EL (cell line): ENCODE measurements around the gene SFTA2.

Experiments used
- DNase-seq: peaks from one replicate; pipeline ENCODE4 v3.0.0-alpha.2; 2016

The SFTA2 gene

DNA sequence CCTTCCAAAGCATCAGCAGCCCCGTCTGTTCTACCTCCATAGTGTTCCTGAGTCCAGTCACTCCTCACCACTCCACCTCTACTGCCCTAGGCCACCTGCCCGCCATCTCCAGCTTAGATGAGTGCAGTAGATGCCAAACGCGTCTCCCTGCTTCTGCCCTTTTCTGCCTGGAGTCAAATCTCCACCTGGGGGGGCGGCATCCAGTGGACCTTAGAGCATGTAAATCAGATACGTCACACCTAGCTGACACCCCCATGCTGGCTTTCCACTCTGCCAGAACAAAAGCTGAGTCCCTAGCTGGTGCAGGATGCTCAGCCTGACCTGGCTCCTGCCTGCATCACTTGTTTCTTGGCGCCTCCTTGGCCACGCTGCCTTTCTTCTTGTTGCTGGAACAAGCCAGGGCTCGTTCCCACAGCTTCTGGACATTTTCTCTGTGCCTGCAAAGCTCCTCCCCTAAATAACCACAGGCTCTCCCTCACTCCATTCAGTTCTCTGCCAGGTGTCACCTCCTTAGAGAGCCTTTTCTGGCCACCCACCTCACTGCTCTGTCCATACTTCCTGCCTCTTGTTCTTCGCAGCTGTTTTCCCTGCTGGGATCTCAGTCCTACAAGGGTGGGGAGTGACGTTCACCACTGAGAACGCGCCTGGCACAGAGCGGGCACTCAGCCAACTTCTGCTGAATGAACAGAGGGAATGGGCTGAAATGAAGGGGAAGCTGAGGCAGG, 41.9 kb downstream of the SFTA2 start:
- DNase-seq, result no peak

DNA sequence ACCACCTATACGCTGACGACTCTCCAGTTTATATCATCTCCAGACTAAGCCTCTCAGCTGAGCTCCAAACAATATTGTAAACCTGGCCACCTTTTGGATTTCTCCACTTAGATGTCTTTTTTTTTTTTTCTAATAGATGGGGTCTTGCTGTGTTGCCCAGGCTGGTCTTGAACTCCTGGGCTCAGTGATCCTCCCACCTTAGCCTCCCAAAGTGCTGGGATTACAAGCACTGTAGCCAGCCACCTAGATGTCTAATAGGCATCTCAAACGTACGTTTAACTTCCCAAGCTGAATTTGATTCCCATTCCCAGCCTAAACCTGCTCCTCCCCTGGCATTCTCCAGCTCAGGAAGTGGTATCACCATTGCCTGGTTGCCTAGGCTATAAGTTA, 42.5 kb downstream of the SFTA2 start:
- no peak for DNase-seq

DNA sequence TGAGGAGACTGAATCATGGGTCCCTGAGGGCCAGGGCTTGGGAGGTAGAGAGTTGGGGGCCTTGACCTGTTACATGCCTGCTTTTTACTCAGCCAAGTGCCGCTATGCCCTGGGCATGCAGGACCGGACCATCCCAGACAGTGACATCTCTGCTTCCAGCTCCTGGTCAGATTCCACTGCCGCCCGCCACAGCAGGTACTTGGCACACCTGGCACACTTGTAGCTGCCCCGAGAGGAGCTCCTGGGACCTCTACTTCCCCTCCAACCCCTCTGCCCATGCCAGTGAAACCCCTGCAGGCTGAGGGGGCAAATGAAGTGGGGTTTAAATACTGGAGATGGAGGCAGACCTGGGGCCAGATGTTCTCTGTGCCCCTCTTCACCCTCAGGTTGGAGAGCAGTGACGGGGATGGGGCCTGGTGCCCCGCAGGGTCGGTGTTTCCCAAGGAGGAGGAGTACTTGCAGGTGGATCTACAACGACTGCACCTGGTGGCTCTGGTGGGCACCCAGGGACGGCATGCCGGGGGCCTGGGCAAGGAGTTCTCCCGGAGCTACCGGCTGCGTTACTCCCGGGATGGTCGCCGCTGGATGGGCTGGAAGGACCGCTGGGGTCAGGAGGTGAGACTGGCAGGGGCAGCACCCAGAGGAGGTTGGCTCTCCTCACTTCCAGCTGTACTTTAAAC, 43.0 kb downstream of the SFTA2 start:
- DNase-seq, result no peak

DNA sequence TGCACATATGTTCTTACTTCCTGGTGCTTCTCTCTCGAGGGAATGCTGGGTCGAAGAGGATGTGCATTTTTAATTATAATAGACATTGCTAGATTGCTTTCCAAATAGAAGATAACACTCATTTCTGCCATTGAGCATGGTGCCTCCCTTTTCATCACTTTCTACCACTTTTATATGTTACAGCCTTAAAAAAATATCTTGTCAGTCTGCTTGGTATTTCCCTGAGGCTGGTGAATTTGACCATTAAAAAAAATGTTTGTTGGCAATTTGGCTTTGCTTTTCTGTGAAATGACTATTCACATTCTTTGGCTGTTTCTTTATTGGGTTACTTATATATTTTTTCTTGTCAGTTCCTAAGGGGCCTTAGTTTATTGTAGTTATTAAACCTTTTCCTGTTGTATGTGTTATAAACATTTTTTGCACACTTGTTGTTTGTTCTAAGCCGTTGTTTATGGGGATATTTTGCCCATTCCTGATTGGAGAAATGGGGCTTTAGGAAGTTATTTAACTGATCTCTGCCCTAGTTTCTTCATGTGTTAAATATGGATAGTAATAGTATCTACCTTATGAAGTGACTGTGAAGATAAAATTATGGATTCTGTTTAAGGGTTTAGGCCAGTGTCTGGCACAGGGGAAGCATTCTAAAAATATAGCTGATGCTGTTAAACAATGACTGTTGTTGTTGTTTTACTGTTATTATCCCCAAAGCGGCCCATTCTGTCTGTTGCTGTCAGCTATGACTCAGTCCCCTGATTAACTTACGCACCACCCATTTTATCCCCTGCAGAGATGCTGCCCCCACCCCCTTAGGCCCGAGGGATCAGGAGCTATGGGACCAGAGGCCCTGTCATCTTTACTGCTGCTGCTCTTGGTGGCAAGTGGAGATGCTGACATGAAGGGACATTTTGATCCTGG, 43.8 kb downstream of the SFTA2 start:
- peak; percentile 82 for DNase-seq

DNA sequence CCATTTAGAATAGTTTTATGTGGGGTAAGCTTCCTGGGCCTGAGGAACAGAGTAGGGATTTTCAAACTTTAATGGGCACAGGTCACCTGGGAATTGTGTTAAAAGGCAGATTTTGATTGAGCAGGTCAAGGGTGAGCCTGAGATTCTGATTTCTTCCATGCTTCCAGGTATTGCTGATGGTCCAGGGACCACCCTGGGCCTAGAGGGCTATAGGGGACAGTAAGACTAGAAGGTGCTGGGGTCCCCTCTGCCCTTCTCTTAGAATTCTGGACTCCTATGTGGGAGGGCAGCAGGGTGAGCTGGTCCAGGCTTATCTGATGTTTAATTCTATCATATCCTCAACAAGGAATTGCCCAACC, 45.1 kb downstream of the SFTA2 start:
- no peak for DNase-seq

DNA sequence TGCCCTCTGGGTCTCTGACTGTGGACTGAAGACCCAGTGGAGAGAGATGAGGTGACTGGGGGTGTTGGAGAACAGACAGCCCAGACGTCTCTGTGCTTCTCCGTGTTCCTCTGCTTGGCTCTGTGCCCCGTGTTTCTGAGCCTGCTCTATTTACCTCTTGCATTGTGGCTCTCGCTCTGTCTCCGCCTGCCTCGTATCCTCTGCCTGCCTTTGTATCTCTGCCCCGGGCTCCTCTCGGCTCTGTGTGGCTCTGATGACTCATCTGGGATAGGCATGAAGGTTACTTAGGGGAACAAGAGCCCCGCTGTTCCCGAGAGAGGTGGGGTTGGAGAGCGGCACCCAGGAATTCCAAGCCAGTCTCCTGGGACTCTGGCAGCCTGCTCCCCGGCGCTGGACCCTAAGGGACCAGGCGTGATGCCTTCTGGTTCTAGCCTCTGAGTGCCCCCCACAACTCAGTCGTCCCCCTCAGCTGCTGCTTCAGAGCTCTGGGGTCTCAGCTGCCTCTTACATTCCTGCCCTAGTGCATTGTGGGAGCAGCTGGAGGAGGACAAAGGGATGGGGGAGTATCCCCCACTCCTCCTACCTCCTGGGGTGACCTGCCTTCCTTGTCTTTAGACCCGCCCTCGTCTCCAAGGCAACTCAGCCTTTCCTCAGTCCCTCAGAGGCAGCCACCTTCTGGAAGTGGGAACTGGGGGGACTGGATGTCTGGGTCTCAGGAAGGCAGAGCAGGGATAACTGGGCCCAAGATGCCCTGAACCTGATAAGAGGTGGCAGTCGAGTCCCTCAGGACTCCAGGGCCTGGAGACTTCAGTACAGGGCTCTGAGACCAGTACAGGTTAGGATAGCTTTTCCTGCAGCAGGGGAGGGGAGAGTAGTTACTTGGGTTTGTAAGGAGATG, 45.7 kb downstream of the SFTA2 start:
- DNase-seq, result peak; percentile 95

DNA sequence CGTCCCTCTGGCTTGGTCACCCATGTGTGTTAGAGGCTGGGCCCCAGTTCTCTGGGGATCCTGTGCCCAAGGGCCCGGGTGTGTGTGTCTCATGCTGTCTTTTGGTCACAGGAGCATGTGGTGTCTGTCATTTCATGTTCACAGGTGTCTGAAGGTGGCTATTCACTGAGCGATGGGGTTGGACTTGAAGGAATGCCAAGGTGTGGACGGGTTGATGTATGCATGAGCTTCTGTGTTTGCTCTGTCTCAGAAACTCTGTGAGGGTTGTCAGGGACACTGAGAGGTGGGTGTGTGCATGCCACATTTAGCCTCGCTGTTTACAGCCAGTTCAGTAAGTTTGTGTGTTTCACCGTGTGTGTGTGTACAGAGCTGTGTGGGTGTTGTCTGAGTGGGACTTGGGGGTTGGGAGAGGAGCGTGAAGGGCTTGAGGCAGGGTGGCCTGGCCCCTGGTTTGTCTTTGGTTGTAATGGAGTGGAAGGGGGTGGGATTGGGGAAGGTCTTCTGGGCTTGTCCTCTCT, 46.4 kb downstream of the SFTA2 start:
- DNase-seq, result no peak

DNA sequence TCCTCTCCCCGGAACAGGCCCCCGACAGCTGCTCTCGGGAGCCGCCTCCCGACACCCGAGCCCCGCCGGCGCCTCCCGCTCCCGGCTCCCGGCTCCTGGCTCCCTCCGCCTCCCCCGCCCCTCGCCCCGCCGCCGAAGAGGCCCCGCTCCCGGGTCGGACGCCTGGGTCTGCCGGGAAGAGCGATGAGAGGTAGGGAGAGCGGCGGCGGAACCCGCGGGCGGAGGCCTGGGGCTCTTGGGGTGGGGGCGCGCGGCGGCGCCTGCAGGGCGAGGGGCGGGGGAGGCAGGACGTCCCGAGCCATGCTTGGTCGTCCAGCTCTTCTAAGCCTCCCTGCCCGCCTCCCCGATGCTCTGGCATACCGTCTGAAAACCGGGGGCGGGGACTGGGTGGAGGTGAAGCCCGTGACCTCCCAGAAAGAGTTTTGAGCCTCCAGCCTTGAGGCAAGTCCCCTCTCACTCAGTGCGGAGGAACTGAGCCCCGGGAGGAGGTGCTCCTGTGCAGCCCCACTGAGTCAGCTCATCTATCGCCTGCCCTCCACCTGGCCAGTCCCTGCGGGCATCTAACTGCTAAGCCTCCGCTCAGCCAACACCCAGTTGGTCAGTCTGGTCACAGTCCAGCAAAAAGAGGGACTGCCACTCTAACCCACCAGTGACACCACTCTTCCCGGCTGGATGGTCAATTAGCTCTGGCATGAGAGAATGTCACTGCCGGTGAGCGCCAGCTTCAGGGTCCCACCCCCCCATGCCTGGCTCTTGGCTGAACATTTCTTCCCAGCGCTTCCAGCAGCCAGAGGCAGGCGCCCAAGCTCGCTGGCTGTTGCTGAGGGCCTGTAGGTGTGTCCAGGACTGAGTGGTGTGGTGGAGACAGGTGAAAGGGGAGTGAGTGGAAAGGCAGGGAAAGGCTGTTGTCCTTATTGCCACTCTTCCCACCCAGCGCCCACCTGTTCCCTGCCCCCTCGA, 47.2 kb downstream of the SFTA2 start:
- peak; percentile 75 for DNase-seq

DNA sequence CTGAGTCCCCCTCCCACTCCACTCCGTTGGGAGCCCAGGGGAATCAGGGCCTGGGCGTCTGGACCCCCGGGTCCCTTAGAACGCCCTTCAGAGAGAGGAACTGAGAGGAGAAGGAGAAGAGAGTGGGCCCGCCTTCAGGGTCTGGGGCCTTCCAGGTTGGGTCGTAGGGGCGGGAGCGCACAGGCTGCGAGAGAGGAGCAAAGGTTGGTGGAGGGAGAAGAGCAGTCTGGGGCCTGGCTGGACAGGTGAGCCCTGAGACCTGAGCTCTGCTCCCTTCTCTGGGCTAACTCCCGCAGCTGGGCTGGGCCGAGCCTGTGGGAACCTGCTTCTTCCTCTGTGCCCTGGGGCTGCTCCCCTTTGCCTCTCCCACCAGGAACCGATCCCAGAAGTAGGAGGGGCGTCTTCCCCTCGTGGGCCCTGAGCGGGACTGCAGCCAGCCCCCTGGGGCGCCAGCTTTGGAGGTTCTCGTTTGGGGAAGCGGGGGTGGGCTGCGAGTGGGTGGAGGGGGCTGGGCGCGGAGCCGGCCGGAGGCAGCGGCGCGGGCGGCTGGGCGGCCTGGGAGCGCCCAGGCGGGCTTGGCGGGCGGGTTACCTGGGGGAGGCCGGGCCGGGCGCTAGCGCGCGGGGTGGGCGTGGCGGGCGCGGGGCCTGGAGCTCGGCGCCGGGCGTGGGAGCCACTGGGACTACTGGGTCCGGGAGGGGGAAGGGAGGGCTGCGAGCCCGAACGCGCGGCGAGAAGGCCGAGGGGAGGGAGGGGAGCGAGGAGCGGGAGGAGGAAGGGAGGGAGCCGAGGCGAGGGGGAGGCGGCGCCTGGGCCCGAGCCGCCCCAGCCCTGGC, 48.1 kb downstream of the SFTA2 start, which contains the start of gene DDR1:
Gene DDR1, plus strand, starts transcription at position 835 of the 836 bp plus-strand sequence. CDS start 4,211 bp downstream, outside the sequence.
- peak; percentile 73 for DNase-seq

DNA sequence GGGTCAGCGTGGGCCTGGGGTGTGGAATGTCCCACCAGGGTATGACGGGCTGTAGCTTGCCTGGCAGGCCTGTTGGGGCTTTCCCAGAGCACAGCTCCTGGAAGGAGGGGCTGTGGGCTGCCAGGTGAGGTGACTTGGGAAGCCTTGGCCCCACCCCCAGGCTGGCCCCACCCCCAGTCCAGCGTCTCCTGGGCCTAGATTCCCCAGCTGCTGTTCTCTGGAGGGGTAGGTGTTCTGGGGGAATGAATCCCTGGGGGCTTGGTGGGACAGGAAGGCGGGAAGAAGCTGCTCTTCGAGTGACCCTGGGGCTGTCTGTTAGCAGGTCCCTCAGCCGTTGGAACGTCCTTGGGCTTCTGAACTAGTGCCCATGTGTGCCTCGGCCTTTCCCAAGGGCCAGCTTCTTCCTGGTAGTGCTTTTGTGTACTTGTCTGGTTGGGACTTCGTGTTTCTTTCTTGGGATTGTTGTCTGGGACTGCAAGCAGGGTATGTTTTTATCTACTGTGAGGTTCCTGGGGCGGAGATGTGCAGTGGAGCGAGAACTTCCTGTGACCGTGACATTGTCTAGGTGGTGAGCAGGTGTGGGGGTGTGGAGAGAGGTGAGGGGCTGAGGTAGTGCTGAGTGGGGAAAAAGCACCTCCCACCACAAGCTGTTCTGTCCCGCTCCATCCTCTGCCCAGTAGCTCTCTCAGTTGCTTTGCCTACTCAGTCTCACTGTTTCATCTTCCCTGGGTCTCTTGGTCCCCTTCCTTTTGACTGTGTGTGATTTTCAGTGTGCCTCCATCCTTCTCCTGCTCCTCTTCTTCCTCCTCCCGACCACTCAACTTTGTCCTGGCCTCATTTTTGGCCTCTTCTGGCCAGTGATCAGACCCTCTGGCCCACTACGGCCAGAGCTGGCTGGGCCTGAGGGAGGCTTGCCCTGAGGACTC, 48.9 kb downstream of the SFTA2 start:
- no peak for DNase-seq

DNA sequence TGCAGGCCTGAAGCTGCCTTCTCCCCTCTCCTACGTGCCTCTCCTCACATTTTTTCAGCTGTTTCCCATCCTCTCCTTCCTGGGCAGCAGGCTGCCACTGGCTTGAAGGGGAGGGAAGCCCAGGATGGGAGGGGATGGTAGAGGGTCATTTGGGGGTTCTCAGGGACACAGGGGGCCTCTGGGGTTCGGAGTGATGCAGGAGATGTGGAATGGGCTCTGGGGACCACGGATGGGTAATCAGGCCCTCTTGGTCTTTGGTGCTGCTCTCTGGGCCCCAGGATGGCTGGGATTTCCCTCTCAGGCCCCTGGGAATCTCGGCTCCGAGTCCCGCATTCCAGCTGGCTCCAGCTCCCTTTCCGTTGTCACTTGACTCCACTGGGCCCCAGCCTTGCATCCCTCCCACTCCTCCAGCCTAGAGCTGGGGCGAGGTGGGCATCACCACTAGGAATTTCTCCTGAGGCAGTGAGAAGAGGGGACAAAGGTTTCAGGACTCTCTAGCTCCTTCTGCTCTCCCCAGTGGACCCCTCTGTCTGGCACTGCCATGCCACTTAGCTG, 49.7 kb downstream of the SFTA2 start:
- DNase-seq, result no peak

DNA sequence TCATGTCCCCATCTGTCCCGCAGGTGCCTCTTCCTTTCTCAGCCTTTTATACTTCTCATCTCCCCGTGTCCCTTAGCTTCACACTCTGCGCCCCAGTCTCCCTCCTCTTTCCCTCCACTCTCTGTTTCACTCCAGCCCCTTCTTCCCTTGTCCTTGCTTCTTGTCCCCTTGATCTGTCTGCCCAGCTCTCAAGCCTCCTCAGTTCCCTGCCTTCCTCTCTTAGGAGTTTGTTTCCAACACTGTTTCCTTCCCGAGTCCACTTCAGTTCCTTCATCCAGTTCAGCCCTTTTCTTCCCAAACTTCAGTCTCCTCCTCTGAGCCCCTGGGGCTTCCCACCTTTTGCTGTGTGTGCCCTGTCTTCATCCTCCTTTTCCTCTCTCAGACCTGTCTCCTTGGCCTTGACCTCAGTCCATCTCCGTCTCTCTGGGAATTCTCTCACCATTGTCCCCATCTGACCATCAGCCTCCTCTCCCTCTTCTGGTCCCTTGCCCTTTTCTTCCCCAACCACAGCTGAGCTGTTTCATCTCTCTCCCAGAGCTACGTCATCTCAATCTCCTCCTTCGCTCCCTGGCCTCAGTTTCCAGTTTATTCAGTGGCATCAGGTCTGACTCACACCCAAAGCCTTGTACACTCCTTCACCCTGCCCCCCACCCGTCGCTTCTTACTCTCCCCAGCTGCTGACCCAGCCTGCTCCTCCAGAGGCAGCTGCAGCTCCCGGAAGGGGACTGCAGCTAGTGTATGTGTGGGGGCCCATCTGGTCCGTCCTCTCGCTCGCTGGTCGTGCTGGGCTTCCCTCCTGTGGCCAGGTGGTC, 50.4 kb downstream of the SFTA2 start:
- DNase-seq, result no peak
